ENCODE data around the gene TBXAS1.

DNA sequence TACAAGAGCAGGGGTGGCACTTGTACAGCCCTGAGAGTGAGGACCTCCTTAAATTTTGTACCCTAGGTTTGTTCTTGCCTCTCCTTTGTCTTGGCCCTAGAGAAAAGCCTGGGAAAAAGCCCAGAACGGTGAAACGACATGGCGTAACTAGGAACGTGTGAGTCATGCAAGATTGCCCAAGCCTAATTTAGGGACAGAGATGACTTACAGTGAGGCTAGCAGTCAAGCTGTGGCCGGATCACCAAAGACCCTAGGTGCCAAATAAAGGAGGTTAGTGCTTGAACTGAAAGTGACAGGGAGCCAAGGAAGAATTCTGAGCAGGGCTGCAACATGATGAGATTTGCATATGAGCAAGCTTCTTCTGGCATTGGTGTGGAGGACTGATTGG lies 25.1 kb downstream of the TBXAS1 start:
- TF ChIP-seq CTCF (IDR thresholded peaks at IDR 0.05; ENCODE audit: low read length) = no peak
- no peak for TF ChIP-seq EZH2 (optimal IDR thresholded peaks at IDR 0.05; ENCODE audit: low read depth, low read length)
- TF ChIP-seq EZH2phosphoT487 (IDR thresholded peaks at IDR 0.05; ENCODE audit: low read length) = no peak
